GM12892 (cell line): Measurements from ENCODE around the gene BSND.

Source experiments
- POLR2A ChIP-seq: IDR thresholded peaks from 2 replicates; pipeline ENCODE4 v1.6.1; 2011; ENCODE audit warnings: low read depth, low read length, control low read depth
- TAF1 ChIP-seq: IDR thresholded peaks from 2 replicates; pipeline ENCODE4 v1.6.1; 2011; ENCODE audit warnings: low read depth, mild to moderate bottlenecking, control low read depth, low read length, borderline replicate concordance

DNA sequence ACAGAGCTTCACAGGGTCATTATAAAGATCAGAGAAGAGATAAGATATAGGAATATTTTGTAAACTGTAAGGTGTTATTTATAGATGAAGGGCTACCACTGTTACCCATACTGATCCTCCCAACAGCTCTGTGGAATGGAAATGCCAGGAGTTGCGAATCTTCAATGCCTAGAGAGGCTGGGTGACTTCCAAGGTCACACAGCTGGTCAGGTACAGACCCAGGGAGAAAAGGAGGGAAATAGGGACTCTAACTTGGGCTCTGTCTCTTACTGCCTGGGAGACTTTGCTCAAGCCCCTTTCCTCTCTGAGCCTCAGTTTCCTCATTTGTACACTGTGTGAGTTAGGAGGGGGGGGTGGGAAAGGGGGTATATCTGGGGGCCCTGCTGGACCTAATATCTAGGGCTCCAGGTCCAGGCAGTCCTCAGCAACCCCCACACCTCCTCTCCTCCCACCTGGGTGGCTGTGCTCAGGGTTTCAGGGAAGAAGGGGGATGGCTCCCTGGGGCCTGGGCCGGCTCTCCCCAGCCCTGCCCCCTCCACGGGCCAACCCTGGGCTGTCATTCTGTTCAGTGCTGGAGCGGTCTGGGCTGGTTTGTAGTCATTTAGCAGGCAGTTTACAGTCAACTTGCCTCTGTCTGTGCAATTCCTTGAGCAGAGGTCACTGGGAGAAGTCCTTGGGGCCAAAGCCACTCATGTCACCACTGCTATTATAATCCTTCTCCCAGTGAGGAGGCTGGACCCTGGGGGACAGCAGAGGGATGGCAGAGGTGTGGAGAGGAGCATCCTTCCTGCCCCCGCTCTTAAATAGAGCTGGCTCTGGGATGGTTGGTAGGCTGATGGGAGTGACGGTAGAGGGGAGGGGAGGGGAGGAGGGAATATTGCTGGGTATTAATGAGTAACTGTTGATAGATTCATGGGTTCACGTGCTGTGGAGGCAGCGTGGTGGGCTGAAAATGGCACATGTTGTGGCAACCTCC lies 1.7 kb downstream of the BSND start:
- TF ChIP-seq TAF1 (no peak), POLR2A (no peak)
